Stimulated activated CD4-positive, alpha-beta T cell treated with anti-CD3 and anti-CD28 coated beads, Interleukin-1b, Interleukin-23, amount 100 ng/mL, for 4 hours (primary cell): ENCODE data around the gene PGAM1.
A peak's percentile ranks its signal among the peaks of the same experiment; 100 is the strongest.
"Not testable (repeated sequence)": the region's sequence is repeated elsewhere in the genome, so short reads cannot be mapped to it uniquely, and the experiment has no call there.

Experiments
- DNase-seq, 2 donors: peaks; one replicate each; pipeline ENCODE4 v3.0.0-alpha.2; 2020; ENCODE audit warnings: low read depth in 2 of 2

The PGAM1 gene

GRCh38 chr10:97456686-97457065 lies 30.7 kb downstream of the PGAM1 start:
- no peak for DNase-seq

- no peak for DNase-seq
These were observed 33.1 kb downstream of the PGAM1 start for GRCh38 chr10:97459111-97459510.

GRCh38 chr10:97459933-97460332 lies 33.9 kb downstream of the PGAM1 start:
- no peak for DNase-seq

- DNase-seq = no peak
These were observed 36.3 kb downstream of the PGAM1 start for GRCh38 chr10:97462309-97462708.

GRCh38 chr10:97463363-97464132 lies 37.6 kb downstream of the PGAM1 start:
- peak in 1 of 2 donors; percentile 22 for DNase-seq

GRCh38 chr10:97464226-97464625 lies 38.2 kb downstream of the PGAM1 start:
- DNase-seq = no peak

GRCh38 chr10:97465982-97466381 lies 40.0 kb downstream of the PGAM1 start:
- DNase-seq = no peak

- DNase-seq = no peak
These were observed 40.8 kb downstream of the PGAM1 start for GRCh38 chr10:97466755-97467154.

GRCh38 chr10:97468162-97468561 lies 42.2 kb downstream of the PGAM1 start:
- no peak for DNase-seq

- not testable (repeated sequence) for DNase-seq
These were observed 42.8 kb downstream of the PGAM1 start for GRCh38 chr10:97468781-97469180.

- no peak for DNase-seq
These were observed 48.9 kb downstream of the PGAM1 start for GRCh38 chr10:97474918-97475317.

GRCh38 chr10:97475936-97476594 lies 50.1 kb downstream of the PGAM1 start:
- no peak for DNase-seq

- not testable (repeated sequence) for DNase-seq
These were observed 53.4 kb downstream of the PGAM1 start for GRCh38 chr10:97479410-97479809.

- DNase-seq = no peak
These were observed 53.9 kb downstream of the PGAM1 start for GRCh38 chr10:97479939-97480338.

- DNase-seq = no peak
These were observed 55.1 kb downstream of the PGAM1 start for GRCh38 chr10:97481071-97481470.

- DNase-seq = no peak
These were observed 56.4 kb downstream of the PGAM1 start for GRCh38 chr10:97482381-97482780.
